NT2/D1 (cell line): ENCODE measurements around the gene WNT9B.

Experiments
- SUZ12 ChIP-seq: IDR thresholded peaks from 2 replicates; pipeline ENCODE4 v1.6.1; 2011; ENCODE audit not compliant: insufficient read length, insufficient read depth; ENCODE audit errors: extremely low read depth
- YY1 ChIP-seq: IDR thresholded peaks from 2 replicates; pipeline ENCODE4 v1.6.1; 2011; ENCODE audit not compliant: insufficient read length, insufficient read depth
- ZNF274 ChIP-seq: IDR thresholded peaks from 2 replicates; pipeline ENCODE4 v1.6.1; 2011; ENCODE audit warnings: mild to moderate bottlenecking, low read depth, low read length

DNA sequence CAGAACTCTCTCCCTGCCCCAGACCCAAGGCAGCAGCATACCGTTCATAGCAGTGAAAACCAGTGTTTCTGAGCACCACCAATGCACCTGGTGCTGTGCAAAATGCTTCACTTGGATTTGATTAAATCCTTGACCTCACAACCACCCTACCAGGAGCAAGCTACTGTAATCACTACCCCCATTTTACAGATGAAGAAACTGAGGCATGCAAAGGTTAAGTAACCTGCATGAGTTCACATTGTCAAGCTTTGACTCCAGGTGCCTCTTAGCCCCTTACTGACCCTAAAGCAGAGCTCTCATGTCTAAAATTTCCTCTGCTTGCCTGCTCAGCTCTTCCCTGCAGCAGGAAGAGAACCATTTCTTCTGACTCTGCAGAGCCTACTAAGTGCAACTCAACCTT, 37.3 kb downstream of the WNT9B start:
- TF ChIP-seq YY1 (no peak), SUZ12 (no peak), ZNF274 (no peak)
